Measurements from ENCODE around the gene FA2H.

DNA sequence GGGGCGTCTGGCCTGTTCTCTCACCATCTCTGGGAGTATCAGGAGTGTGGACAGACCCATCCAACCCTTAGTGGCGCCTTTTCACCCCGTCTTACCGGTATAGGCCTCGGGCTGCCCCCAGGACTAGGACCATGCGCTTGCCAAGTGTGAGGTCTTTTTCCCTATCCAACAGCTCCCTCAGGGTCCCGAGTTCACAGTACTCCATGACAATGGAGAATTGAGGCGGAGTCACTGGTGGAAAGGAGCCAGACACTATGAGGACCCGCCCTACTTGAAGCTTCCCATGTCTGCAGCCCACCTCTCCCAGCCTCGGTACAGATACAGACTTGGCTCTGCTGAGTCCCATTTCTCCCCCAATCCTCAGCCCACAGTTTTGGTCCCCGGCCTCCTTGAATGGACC, 92.1 kb downstream of the FA2H start:
- no peak for TF ChIP-seq CTCF (IDR thresholded peaks at IDR 0.05)
- TF ChIP-seq EZH2 (IDR thresholded peaks at IDR 0.05) = no peak
- TF ChIP-seq EZH2phosphoT487 (IDR thresholded peaks at IDR 0.05) = no peak
